H1 (cell line): ENCODE measurements around the gene MAP2K1. TPM values are rescaled to one million over a fixed set of nuclear protein-coding genes. Genes with fewer than 3 reads are reported as not detected.

Source experiments
- CTCF ChIA-PET: fragments of 300-600 bp; sonication (Branson Sonifier 250); formaldehyde crosslinking; loops from one replicate; lab custom pipeline; 2021; ENCODE audit not compliant: partially characterized antibody; lab: Charles Lee
- POLR2A ChIA-PET: fragments of 300-600 bp; sonication (Branson Sonifier 250); formaldehyde crosslinking; loops from one replicate; lab custom pipeline; 2021; ENCODE audit warnings: inconsistent platforms; ENCODE audit not compliant: partially characterized antibody; lab: Charles Lee
- DNase-seq, 2 experiments: peaks; one replicate each; pipeline versions ENCODE4 v3.0.0 to v3.0.0-alpha.2; 2010 to 2022; ENCODE audit warnings: low spot score in 2 of 2, low read depth in 1 of 2, mixed read lengths in 1 of 2
- FAIRE-seq: peaks from 2 replicates; lab custom pipeline; 2011; peaks lifted over from hg19 to GRCh38; lab: Jason Lieb, UNC
- H2AFZ ChIP-seq: 2 replicates; pipeline ENCODE4 v1.8.1; 2012; ENCODE audit warnings: low read length, inconsistent platforms
- H2AK5ac ChIP-seq: 2 replicates; pipeline ENCODE4 v1.6.1; 2013; ENCODE audit warnings: low read depth, low read length
- H2BK120ac ChIP-seq: replicated peaks from 2 replicates; pipeline ENCODE3; 2013; ENCODE audit warnings: low read depth, low read length, inconsistent platforms
- H2BK12ac ChIP-seq: 2 replicates; pipeline ENCODE4 v1.6.1; 2013; ENCODE audit warnings: low read depth, low read length
- H2BK15ac ChIP-seq: 2 replicates; pipeline ENCODE4 v1.6.1; 2013; ENCODE audit warnings: low read length
- H2BK20ac ChIP-seq: 2 replicates; pipeline ENCODE4 v1.6.1; 2013; ENCODE audit warnings: low read length
- H2BK5ac ChIP-seq: 2 replicates; pipeline ENCODE4 v1.6.1; 2013; ENCODE audit warnings: low read depth, low read length
- H3K14ac ChIP-seq: 2 replicates; pipeline ENCODE4 v1.6.1; 2013; ENCODE audit warnings: inconsistent platforms; ENCODE audit not compliant: insufficient read length
- H3K18ac ChIP-seq: 2 replicates; pipeline ENCODE4 v1.6.1; 2013; ENCODE audit warnings: low read length; ENCODE audit errors: extremely low read depth
- H3K23ac ChIP-seq: 2 replicates; pipeline ENCODE4 v1.6.1; 2013; ENCODE audit warnings: inconsistent platforms; ENCODE audit not compliant: insufficient read length
- H3K23me2 ChIP-seq: 2 replicates; pipeline ENCODE4 v1.6.1; 2013; ENCODE audit warnings: low read depth, low read length
- H3K27ac ChIP-seq: 2 replicates; pipeline ENCODE4 v1.6.1; 2011; ENCODE audit warnings: low read depth, low read length, inconsistent platforms
- H3K27me3 ChIP-seq, 4 experiments: replicated peaks in 1 of 4; 1 replicate in 1 of 4; 2 replicates in 3 of 4; pipeline versions ENCODE4 v1.6.1 to v1.8.1; 2011 to 2013; ENCODE audit warnings: low read length in 3 of 4, mild to moderate bottlenecking in 3 of 4, inconsistent platforms in 2 of 4, mixed read lengths in 2 of 4, moderate library complexity in 1 of 4; ENCODE audit not compliant: control insufficient read depth in 3 of 4, insufficient read depth in 3 of 4; ENCODE audit errors: extremely low read depth in 1 of 4
- H3K36me3 ChIP-seq, 4 experiments: 2 replicates each; pipeline versions ENCODE4 v1.6.1 to v1.8.1; 2011 to 2013; ENCODE audit warnings: mild to moderate bottlenecking in 4 of 4, low read length in 3 of 4, moderate library complexity in 2 of 4, control low read depth in 1 of 4, inconsistent platforms in 1 of 4; ENCODE audit not compliant: insufficient read depth in 4 of 4, control insufficient read depth in 2 of 4
- H3K4ac ChIP-seq: replicated peaks from 2 replicates; pipeline ENCODE3; 2013; ENCODE audit warnings: low read length, low read depth, mixed read lengths, inconsistent platforms; ENCODE audit not compliant: insufficient read length
- H3K4me1 ChIP-seq, 4 experiments: replicated peaks in 1 of 4; 1 replicate in 1 of 4; 2 replicates in 3 of 4; pipeline versions ENCODE4 v1.6.1 to v1.8.1; 2011 to 2013; ENCODE audit warnings: low read length in 3 of 4, inconsistent platforms in 2 of 4, mixed read lengths in 1 of 4; ENCODE audit not compliant: insufficient read depth in 4 of 4, control insufficient read depth in 3 of 4
- H3K4me2 ChIP-seq, 2 experiments: 2 replicates each; pipeline versions ENCODE4 v1.6.1 to v1.8.1; 2011 to 2013; ENCODE audit warnings: low read depth in 2 of 2, low read length in 2 of 2, control low read depth in 1 of 2, inconsistent platforms in 1 of 2, mild to moderate bottlenecking in 1 of 2; ENCODE audit not compliant: insufficient read depth in 1 of 2
- H3K4me3 ChIP-seq, 4 experiments: fragments of 200-600, 300-600 bp in 1 of 4; sonication (generic), shearing (Covaris generic), sonication (Bioruptor Twin) in 1 of 4; 2 replicates each; pipeline versions ENCODE4 v1.5.1 to v1.8.1; 2011 to 2016; ENCODE audit warnings: low read length in 4 of 4, low read depth in 3 of 4, control low read depth in 2 of 4, inconsistent platforms in 2 of 4, mild to moderate bottlenecking in 2 of 4, mixed read lengths in 1 of 4, moderate library complexity in 1 of 4; ENCODE audit not compliant: insufficient read depth in 2 of 4; ENCODE audit errors: extremely low read depth in 1 of 4
- H3K56ac ChIP-seq: replicated peaks from 2 replicates; pipeline ENCODE3; 2013; ENCODE audit warnings: low read depth, mild to moderate bottlenecking, mixed read lengths, low read length, inconsistent platforms; ENCODE audit not compliant: insufficient read length
- H3K79me1 ChIP-seq: 2 replicates; pipeline ENCODE4 v1.6.1; 2013; ENCODE audit warnings: low read depth, low read length, control low read depth
- H3K79me2 ChIP-seq, 2 experiments: 2 replicates each; pipeline versions ENCODE4 v1.6.1 to v1.8.1; 2012 to 2013; ENCODE audit warnings: low read length in 2 of 2, mild to moderate bottlenecking in 2 of 2, inconsistent platforms in 1 of 2; ENCODE audit not compliant: insufficient read depth in 2 of 2, control insufficient read depth in 1 of 2
- H3K9ac ChIP-seq, 4 experiments: replicated peaks in 1 of 4; 1 replicate in 1 of 4; 2 replicates in 3 of 4; pipeline versions ENCODE4 v1.6.1 to v1.8.1; 2011 to 2013; ENCODE audit warnings: low read depth in 3 of 4, low read length in 3 of 4, control low read depth in 2 of 4, mild to moderate bottlenecking in 2 of 4, moderate library complexity in 2 of 4, inconsistent platforms in 1 of 4; ENCODE audit errors: extremely low read depth in 1 of 4
- H3K9me3 ChIP-seq, 2 experiments: 2 replicates each; pipeline versions ENCODE4 v1.6.1 to v1.8.1; 2012 to 2013; ENCODE audit warnings: mild to moderate bottlenecking in 2 of 2, moderate library complexity in 2 of 2, control low read depth in 1 of 2, inconsistent platforms in 1 of 2, low read depth in 1 of 2, low read length in 1 of 2, mixed read lengths in 1 of 2; ENCODE audit not compliant: insufficient read depth in 2 of 2
- H4K20me1 ChIP-seq, 2 experiments: replicated peaks in 1 of 2; 2 replicates each; pipeline versions ENCODE3 to v1.8.1; 2011 to 2013; ENCODE audit warnings: inconsistent platforms in 2 of 2, low read length in 2 of 2, mild to moderate bottlenecking in 1 of 2; ENCODE audit not compliant: insufficient read depth in 2 of 2, control insufficient read depth in 1 of 2
- H4K5ac ChIP-seq: 2 replicates; pipeline ENCODE4 v1.6.1; 2013; ENCODE audit warnings: low read length, low read depth, mixed read lengths, inconsistent platforms; ENCODE audit not compliant: insufficient read length
- H4K8ac ChIP-seq: 2 replicates; pipeline ENCODE4 v1.8.0; 2013; ENCODE audit warnings: mild to moderate bottlenecking, moderate library complexity, low read length, inconsistent platforms; ENCODE audit not compliant: insufficient read depth; ENCODE audit errors: extremely low read depth
- H4K91ac ChIP-seq: replicated peaks from 2 replicates; pipeline ENCODE3; 2013; ENCODE audit warnings: low read length, mixed read lengths, inconsistent platforms; ENCODE audit not compliant: insufficient read length
- ATF3 ChIP-seq: IDR thresholded peaks from 2 replicates; pipeline ENCODE4 v1.6.1; 2011; ENCODE audit warnings: low read depth, mild to moderate bottlenecking, low read length; ENCODE audit not compliant: insufficient read depth
- BACH1 ChIP-seq: IDR thresholded peaks from 2 replicates; pipeline ENCODE4 v1.6.1; 2012; ENCODE audit warnings: low read length, improper control_type of control experiment
- BCL11A ChIP-seq, 2 experiments: IDR thresholded peaks; one replicate each; pipeline ENCODE4 v1.6.1; 2011; ENCODE audit warnings: low read depth in 2 of 2, low read length in 2 of 2, mild to moderate bottlenecking in 2 of 2
- BRCA1 ChIP-seq: IDR thresholded peaks from 2 replicates; pipeline ENCODE4 v1.6.1; 2012; ENCODE audit warnings: low read depth, low read length, improper control_type of control experiment
- CHD1 ChIP-seq: IDR thresholded peaks from 2 replicates; pipeline ENCODE4 v1.6.1; 2012; ENCODE audit warnings: low read depth, low read length, improper control_type of control experiment
- FOSL1 ChIP-seq: IDR thresholded peaks from 2 replicates; pipeline ENCODE4 v1.6.1; 2011; ENCODE audit warnings: mild to moderate bottlenecking, low read depth, low read length, moderate library complexity; ENCODE audit not compliant: insufficient read depth
- KDM1A ChIP-seq: fragments of 200-600, 300-600 bp; sonication (generic); IDR thresholded peaks from 2 replicates; pipeline ENCODE4 v1.7.1; 2016; ENCODE audit warnings: mild to moderate bottlenecking, low read length, borderline replicate concordance
- KDM5A ChIP-seq: fragments of 200-600 bp; IDR thresholded peaks from 2 replicates; pipeline ENCODE4 v1.7.1; 2012; ENCODE audit warnings: mild to moderate bottlenecking, low read length, inconsistent platforms, mixed read lengths
- MAFK ChIP-seq: IDR thresholded peaks from 2 replicates; pipeline ENCODE4 v1.6.1; 2012; ENCODE audit warnings: low read depth, mild to moderate bottlenecking, improper control_type of control experiment, low read length
- PHF8 ChIP-seq: fragments of 200-600 bp; sonication (generic); conservative IDR thresholded peaks from 2 replicates; pipeline ENCODE4 v1.7.1; 2012; ENCODE audit warnings: low read depth, mild to moderate bottlenecking, inconsistent platforms, low read length, moderate library complexity
- POLR2A ChIP-seq, 2 experiments: IDR thresholded peaks; 1 replicate in 1 of 2; 2 replicates in 1 of 2; pipeline ENCODE4 v1.6.1; 2011; ENCODE audit warnings: low read depth in 2 of 2, low read length in 2 of 2, mild to moderate bottlenecking in 2 of 2; ENCODE audit errors: control extremely low read depth in 1 of 2
- RXRA ChIP-seq: IDR thresholded peaks from 2 replicates; pipeline ENCODE4 v1.6.1; 2011; ENCODE audit warnings: low read depth, mild to moderate bottlenecking, low read length, moderate library complexity; ENCODE audit not compliant: insufficient read depth
- SIN3A ChIP-seq, 2 experiments: IDR thresholded peaks in 1 of 2; conservative IDR thresholded peaks in 1 of 2; 2 replicates each; pipeline ENCODE4 v1.6.1; 2011 to 2012; ENCODE audit warnings: low read length in 2 of 2, improper control_type of control experiment in 1 of 2, low read depth in 1 of 2, mild to moderate bottlenecking in 1 of 2
- SIX5 ChIP-seq: IDR thresholded peaks from 2 replicates; pipeline ENCODE4 v1.6.1; 2011; ENCODE audit warnings: mild to moderate bottlenecking, low read depth, low read length
- WGBS, 2 experiments: shearing (Covaris generic) in 1 of 2; methylation state at CpG; one replicate each; pipeline versions ENCODE4 v1.1.6 to v1.1.7; 2013 to 2015; ENCODE audit warnings: low lambda C conversion rate in 2 of 2, mixed read lengths in 2 of 2, inconsistent platforms in 1 of 2, low coverage in 1 of 2, missing lambda C conversion rate in 1 of 2; ENCODE audit not compliant: insufficient replicate concordance in 2 of 2, insufficient coverage in 1 of 2, insufficient read length in 1 of 2; ENCODE audit errors: extremely low coverage in 1 of 2, missing lambda C conversion rate in 1 of 2; 5-methylcytosine and 5-hydroxymethylcytosine counted together
- polyA plus RNA-seq, 7 experiments: library from polyadenylated mRNA; depleted of rRNA in 3 of 7; stranded (reverse) in 5 of 7; unstranded in 2 of 7; fragments of >200 nt in 5 of 7; fragments of 200-250 nt in 2 of 7; gene quantifications; 1 replicate in 5 of 7; 2 replicates in 1 of 7; 4 replicates in 1 of 7; pipeline versions ENCODE4 v1.2.1 to v1.2.3, GENCODE V29; 2011 to 2013; ENCODE audit warnings: missing spikeins in 2 of 7, mixed read lengths in 2 of 7
- total RNA-seq: library from RNA; stranded (reverse); fragmentation: NEBNext Ultra II Directional; extraction: Animal tissue kit (Norgen Biotek cat#: 25700); gene quantifications from 2 replicates; pipeline ENCODE4 v1.2.1, GENCODE V29; 2021

Gene MAP2K1
- total and polyA plus RNA-seq, 2 of the 8 experiments (the other 6 are each of a cell fraction or from before 2014, with no cell fraction given) = 54.7 to 78.2 TPM

- Histone ChIP-seq H2BK12ac (no peak overlapping the region), H3K79me2 (peaks cover 3 to 86% of the 10 kb centered on the region in 2 experiments; a peak in 2 of 4 replicates), H2BK5ac (no peak overlapping the region), H4K8ac (no peak overlapping the region), H3K79me1 (peaks cover 11% of the 10 kb centered on the region), H4K91ac (no peak overlapping the region), H3K23ac (no peak overlapping the region), H3K27me3 (no peaks in the 10 kb centered on the region), H2BK15ac (no peak overlapping the region), H2BK20ac (no peak overlapping the region), H2AFZ (no peak overlapping the region), H3K27ac (no peak overlapping the region), H3K4ac (no peak overlapping the region), H3K9ac (no peak overlapping the region), H3K36me3 (no peaks in the 10 kb centered on the region), H3K4me1 (peaks cover 0 to 7% (median 0%) of the 10 kb centered on the region in 4 experiments; a peak in 3 of 7 replicates), H2AK5ac (no peak overlapping the region), H3K4me3 (no peak overlapping the region), H3K9me3 (no peaks in the 10 kb centered on the region), H3K4me2 (no peak overlapping the region), H2BK120ac (no peak overlapping the region), H3K23me2 (no peaks in the 10 kb centered on the region; the same call in 1 of the 2 replicates), H4K20me1 (peaks cover 5 to 6% of the 10 kb centered on the region in 2 experiments), H3K14ac (no peak overlapping the region), H4K5ac (no peak overlapping the region), H3K18ac (no peak overlapping the region), H3K56ac (no peak overlapping the region)
- 80% methylated on average over 4 of the region's 4 CpGs; no CpG with 5 or more reads in 1 of the 2 experiments for WGBS, 2 experiments
- POLR2A ChIA-PET = interaction anchor here (1.0 kb wide), 1 partner anchor 80 kb away, joined by 3 read pairs; the partner anchor contains the start of gene ZWILCH
- TF ChIP-seq CHD1 (no peak), PHF8 (no peak), BRCA1 (no peak), MAFK (no peak), SIX5 (no peak), SIN3A (conservative IDR thresholded peaks at IDR 0.05 in 1 of 2, IDR thresholded peaks at IDR 0.05 in 1 of 2; ENCODE audit: low read depth in 1 of 2, low read length in 2 of 2) (no peak), KDM5A (no peak), RXRA (no peak), BACH1 (no peak), POLR2A (IDR thresholded peaks at IDR 0.05; ENCODE audit: control extremely low read depth in 1 of 2, low read depth in 2 of 2, low read length in 2 of 2) (no peak), FOSL1 (no peak), ATF3 (no peak), KDM1A (no peak), BCL11A (IDR thresholded peaks at IDR 0.05; ENCODE audit: low read depth in 2 of 2, low read length in 2 of 2) (no peak)
- FAIRE-seq (no peak), DNase-seq (no peak)
- CTCF ChIA-PET = interaction anchor here (0.5 to 0.9 kb wide), 2 partner anchors 35 to 46 kb away, joined by 3 read pairs; no protein-coding TSS in a partner anchor
These were observed 39.1 kb downstream of the MAP2K1 start for GRCh38 chr15:66425837-66426236.
